C4-2B (cell line): ENCODE results near the gene CLSTN2.

Experiments
- ZFX ChIP-seq: fragments of 450-650 bp; IDR thresholded peaks from 2 replicates; pipeline ENCODE4 v1.6.1; 2017
- TF ChIP-seq, protein P1 (sequence below): fragments of 450-650 bp; conservative IDR thresholded peaks from 2 replicates; pipeline ENCODE4 v1.5.1; 2017; ENCODE audit warnings: mild to moderate bottlenecking

DNA sequence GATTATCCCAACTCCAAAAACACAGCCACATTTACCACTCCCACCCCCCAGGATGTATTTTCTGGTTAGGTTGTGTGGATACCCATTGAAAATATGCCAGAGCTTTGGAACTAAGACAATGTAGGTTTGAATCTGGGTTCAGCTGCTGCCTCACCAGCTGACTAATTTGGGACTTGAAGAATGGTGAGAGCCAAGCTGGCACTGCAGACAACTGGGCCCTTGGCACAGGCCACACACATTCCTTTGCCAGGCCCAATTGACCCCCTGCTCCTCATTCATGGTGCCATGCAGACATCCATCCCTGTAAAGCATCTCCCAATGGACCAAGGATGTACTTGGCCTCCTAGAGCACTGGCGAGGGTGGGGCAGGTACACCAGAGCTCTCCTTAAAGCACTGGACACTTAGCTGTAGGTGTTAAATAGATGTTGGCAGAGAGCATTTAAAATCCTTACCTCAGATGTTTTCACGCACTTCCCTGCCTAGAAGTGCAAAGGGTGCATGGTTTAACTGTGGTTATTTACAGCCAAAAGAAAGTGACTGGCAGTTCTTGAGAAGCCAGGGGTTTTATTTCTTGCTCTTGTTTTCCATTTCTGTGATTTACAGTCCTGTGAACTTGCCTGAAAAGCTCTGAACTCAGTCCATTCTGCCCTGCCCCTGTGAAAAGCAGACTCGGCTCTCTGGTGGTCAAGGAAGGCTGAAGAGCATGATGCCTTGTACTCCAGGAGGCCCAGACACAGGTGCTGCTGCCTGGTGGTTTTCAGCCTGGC is 138.5 kb downstream of the CLSTN2 start:
- TF ChIP-seq, protein P1, sequence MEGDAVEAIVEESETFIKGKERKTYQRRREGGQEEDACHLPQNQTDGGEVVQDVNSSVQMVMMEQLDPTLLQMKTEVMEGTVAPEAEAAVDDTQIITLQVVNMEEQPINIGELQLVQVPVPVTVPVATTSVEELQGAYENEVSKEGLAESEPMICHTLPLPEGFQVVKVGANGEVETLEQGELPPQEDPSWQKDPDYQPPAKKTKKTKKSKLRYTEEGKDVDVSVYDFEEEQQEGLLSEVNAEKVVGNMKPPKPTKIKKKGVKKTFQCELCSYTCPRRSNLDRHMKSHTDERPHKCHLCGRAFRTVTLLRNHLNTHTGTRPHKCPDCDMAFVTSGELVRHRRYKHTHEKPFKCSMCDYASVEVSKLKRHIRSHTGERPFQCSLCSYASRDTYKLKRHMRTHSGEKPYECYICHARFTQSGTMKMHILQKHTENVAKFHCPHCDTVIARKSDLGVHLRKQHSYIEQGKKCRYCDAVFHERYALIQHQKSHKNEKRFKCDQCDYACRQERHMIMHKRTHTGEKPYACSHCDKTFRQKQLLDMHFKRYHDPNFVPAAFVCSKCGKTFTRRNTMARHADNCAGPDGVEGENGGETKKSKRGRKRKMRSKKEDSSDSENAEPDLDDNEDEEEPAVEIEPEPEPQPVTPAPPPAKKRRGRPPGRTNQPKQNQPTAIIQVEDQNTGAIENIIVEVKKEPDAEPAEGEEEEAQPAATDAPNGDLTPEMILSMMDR, result no peak
- TF ChIP-seq ZFX, result no peak
